ENCODE data around the gene FGFR2. TPM values are rescaled to one million over a fixed set of nuclear protein-coding genes. Genes with fewer than 3 reads are reported as not detected.

Gene FGFR2
- total RNA-seq, 1 experiment from 2014 or later, result 19.7 TPM

DNA sequence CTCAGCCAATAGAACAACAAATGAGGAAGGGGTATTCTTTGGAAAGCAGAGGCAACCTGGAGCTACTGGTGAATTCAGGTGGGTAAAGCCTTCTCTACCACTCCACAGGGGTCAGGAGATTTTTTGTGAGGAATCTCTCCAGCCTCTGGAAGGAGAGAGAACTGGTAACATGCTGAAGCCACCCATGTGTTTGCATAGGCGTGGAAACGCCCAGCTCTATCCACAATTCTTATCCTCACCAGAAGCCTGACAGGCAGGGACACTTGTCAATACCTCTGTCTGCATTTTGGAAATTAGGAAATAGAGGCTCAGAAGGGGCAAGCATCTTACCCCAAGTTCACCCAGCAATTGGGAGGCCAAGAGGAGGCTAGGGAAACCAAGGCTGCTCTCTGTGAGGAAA is 133.7 kb downstream of the FGFR2 start:
- Histone ChIP-seq H2AFZ (ENCODE audit: low read depth, low read length, poor library complexity, severe bottlenecking) (no peak overlapping the region), H3K4me1 (ENCODE audit: control insufficient read depth in 1 of 2, insufficient read depth in 2 of 2, low read length in 2 of 2) (peaks cover 10 to 15% of the 10 kb centered on the region in 2 experiments), H3K9me2 (ENCODE audit: insufficient read depth) (no peaks in the 10 kb centered on the region), H4K20me1 (ENCODE audit: insufficient read depth) (no peaks in the 10 kb centered on the region), H3K9ac (ENCODE audit: low read length) (no peak overlapping the region), H3K27me3 (ENCODE audit: insufficient read depth, low read length) (peaks cover 8% of the 10 kb centered on the region; the same call in 1 of the 2 replicates), H3K79me2 (ENCODE audit: insufficient read depth, low read length) (no peaks in the 10 kb centered on the region), H3K9me3 (ENCODE audit: control insufficient read depth in 1 of 2, insufficient read depth in 1 of 2, low read depth in 1 of 2, low read length in 2 of 2) (no peaks in the 10 kb centered on the region), H3K36me3 (ENCODE audit: control insufficient read depth in 1 of 2, insufficient read depth in 2 of 2, low read length in 2 of 2) (no peaks in the 10 kb centered on the region), H3K4me2 (ENCODE audit: low read length) (no peak overlapping the region), H3K4me3 (replicated peaks in 1 of 2; ENCODE audit: low read depth in 1 of 2, low read length in 2 of 2) (no peak overlapping the region), H3K27ac (ENCODE audit: low read depth, low read length) (no peak overlapping the region)
- ChIA-PET CTCF (no interaction called here), POLR2A (no interaction called here), RAD21 (ENCODE audit: low non-redundant PET in 1 of 2, low total read pairs in 2 of 2, uncharacterized antibody in 2 of 2, unreplicated experiment in 2 of 2) (no interaction called here)
- intact Hi-C loops (cut with micrococcal nuclease), result no loop called here
- ATAC-seq, result no peak
- no peak for DNase-seq (ENCODE audit: low read depth, low spot score)
- TF ChIP-seq, protein P1, sequence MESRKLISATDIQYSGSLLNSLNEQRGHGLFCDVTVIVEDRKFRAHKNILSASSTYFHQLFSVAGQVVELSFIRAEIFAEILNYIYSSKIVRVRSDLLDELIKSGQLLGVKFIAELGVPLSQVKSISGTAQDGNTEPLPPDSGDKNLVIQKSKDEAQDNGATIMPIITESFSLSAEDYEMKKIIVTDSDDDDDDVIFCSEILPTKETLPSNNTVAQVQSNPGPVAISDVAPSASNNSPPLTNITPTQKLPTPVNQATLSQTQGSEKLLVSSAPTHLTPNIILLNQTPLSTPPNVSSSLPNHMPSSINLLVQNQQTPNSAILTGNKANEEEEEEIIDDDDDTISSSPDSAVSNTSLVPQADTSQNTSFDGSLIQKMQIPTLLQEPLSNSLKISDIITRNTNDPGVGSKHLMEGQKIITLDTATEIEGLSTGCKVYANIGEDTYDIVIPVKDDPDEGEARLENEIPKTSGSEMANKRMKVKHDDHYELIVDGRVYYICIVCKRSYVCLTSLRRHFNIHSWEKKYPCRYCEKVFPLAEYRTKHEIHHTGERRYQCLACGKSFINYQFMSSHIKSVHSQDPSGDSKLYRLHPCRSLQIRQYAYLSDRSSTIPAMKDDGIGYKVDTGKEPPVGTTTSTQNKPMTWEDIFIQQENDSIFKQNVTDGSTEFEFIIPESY (IDR thresholded peaks at IDR 0.05; ENCODE audit: extremely low read depth, insufficient replicate concordance, low read length), result no peak
- TF ChIP-seq SIN3A (IDR thresholded peaks at IDR 0.05; ENCODE audit: low read depth), result no peak
- no peak for TF ChIP-seq RAD21 (IDR thresholded peaks at IDR 0.05; ENCODE audit: low read depth)
- no peak for TF ChIP-seq YY1 (IDR thresholded peaks at IDR 0.05; ENCODE audit: extremely low read depth, insufficient replicate concordance, low read depth, low read length)
- TF ChIP-seq POLR2A (IDR thresholded peaks at IDR 0.05; ENCODE audit: borderline replicate concordance, extremely low read depth, insufficient read depth, insufficient read length), result no peak
- TF ChIP-seq SRF (IDR thresholded peaks at IDR 0.05; ENCODE audit: low read depth), result no peak
- no peak for TF ChIP-seq CBX3 (IDR thresholded peaks at IDR 0.05; ENCODE audit: low read depth)
- TF ChIP-seq SP1 (IDR thresholded peaks at IDR 0.05; ENCODE audit: low read depth), result no peak
- no peak; the same call in 1 of the 2 replicates for TF ChIP-seq ZFX (IDR thresholded peaks at IDR 0.05)
- TF ChIP-seq EZH2phosphoT487 (IDR thresholded peaks at IDR 0.05; ENCODE audit: borderline replicate concordance), result no peak
- no peak for TF ChIP-seq ELF1 (IDR thresholded peaks at IDR 0.05; ENCODE audit: borderline replicate concordance, low read depth)
- no peak for TF ChIP-seq JUND (IDR thresholded peaks at IDR 0.05)
- no peak for TF ChIP-seq POLR2AphosphoS5 (IDR thresholded peaks at IDR 0.05; ENCODE audit: low read depth, low read length)
- no peak for TF ChIP-seq FOSL1 (IDR thresholded peaks at IDR 0.05; ENCODE audit: low read depth)
- no TSS peak for BruUV-seq (replicated peaks)
